ENCODE data around the gene TJP2. TPM values are rescaled to one million over a fixed set of nuclear protein-coding genes. Genes with fewer than 3 reads are reported as not detected.
"Not testable (repeated sequence)": the region's sequence is repeated elsewhere in the genome, so short reads cannot be mapped to it uniquely, and the experiment has no call there.

TJP2 gene
- total RNA-seq, 2 donors from 2014 or later: 46.2 to 51.6 TPM

DNA sequence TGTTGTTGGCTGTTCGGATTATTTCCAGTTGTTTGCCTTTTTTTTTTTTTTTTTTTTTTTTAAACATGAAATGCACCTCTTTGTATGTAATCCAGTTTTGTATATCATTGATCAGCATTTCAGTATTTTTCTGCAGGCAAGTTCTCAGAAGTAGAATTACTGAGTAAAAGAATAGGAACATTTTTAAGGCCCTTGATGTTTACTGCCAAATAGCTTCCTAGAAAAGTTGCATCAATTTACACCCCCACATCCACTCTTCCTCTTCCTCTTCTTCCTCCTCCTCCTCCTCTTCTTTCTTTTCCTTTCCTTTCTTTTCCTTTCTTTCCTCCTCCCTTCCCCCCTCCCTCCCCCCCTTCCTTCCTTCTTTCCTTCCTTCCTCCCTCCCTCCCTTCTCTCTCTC lies 81.5 kb downstream of the TJP2 start:
- DNase-seq (no peak), ATAC-seq (no peak)
- intact Hi-C loops (cut with DNase I): no loop called here

DNA sequence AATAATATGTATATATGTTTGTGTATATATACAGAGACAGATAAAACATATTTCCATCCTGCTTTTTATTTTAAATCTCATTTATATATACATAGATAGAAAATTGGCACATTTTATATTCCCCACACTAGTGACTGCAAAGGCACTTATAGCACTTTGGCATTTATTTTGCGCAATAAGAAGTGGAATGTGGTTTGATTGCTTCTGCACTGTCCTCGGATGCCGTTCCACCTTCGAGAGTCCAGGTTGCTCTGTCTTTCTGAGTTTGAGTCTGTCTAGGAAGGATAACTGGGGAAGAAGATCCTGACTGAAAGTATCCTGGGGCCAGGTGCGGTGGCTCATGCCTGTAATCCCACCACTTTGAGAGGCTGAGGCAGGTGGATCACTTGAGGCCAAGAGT lies 84.5 kb downstream of the TJP2 start:
- intact Hi-C loops (cut with DNase I): no loop called here
- DNase-seq (no peak), ATAC-seq (no peak)

DNA sequence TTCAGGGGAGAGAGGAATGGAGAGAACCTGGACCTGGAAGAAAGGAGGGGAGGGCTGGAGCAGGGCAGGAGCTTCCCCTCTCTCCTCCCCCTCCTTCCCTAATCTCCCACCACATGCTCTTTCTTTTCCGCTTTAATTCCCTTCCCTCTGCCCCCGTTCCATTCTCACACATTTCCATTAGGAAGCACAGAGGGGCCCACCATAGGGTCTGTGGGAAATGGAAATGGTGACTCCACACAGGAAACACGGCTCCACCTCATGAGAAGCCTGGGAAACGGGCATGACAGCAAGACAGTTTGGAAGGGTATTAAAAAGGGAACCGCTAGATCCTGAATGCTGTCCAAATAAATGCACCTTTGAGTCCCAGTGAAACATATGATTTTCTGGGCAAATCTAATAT lies 86.1 kb downstream of the TJP2 start:
- DNase-seq (no peak), ATAC-seq (no peak)
- intact Hi-C loops (cut with DNase I): no loop called here

DNA sequence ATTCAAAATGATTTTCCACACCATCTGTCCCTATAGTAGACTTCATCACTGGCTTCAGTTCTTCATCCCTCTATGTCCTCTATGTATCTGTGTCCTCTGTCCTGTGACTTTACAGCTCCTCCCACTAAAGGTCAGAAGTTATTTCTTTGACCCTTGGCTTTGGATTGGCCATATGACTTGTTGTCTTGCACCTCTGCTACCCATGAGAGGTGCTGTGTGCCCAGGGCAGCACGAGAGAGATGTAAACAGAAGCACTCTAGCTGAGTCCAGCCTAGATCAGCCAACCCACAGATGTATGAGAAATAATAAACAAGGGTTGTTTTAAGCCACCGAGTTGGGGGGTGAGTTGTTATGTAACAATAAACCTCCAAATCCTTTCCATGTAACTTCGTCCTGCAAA lies 87.6 kb downstream of the TJP2 start:
- intact Hi-C loops (cut with DNase I): no loop called here
- DNase-seq: no peak
- ATAC-seq: no peak

- intact Hi-C loops (cut with DNase I): no loop called here
- DNase-seq (no peak), ATAC-seq (no peak)
These were observed 90.4 kb downstream of the TJP2 start for GRCh38 chr9:69264526-69264925.

DNA sequence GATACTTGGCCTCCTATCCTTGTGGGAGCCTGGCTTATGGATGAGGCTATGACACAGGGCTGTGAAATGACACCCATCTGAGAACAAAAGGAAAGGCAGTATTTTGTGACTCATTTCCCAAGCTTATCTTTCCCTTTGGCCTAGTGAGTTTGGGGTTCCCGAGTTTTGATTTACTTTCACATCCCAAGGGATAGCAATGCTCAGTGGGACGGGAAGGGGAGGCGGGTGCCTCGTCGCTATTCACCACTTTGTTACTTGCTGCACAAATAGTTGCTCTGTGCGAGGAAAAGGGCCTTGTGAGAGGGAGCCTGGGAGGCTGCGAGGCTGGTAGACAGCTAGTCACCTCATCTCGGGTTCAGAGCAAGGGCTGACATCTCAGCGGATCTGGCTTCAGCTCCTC lies 91.8 kb downstream of the TJP2 start:
- intact Hi-C loops (cut with DNase I): no loop called here
- ATAC-seq: no peak
- no peak for DNase-seq

DNA sequence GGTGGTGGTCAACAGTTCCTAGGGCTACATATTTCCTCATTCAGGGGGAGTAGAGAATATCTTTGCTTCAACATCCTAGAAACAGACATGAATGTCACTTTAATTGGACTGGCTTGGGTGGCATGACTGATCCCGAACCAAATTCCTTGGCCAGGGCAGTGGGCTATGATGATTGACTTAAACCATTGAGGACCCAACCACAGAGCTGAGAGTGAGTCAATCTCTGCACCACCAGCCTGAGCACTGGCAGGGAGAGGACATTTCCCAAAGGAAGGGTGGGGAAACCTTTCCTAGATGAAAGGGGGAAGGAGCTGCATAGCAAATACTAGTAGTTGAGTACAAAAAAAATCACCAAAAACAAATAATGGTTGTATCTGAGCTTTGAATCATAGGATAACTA lies 98.1 kb downstream of the TJP2 start:
- ATAC-seq: no peak
- intact Hi-C loops (cut with DNase I): loop anchor here in 1 of 2 donors (10.0 kb wide), 1 partner anchor 53 kb away; the partner anchor contains the start of gene ENTREP1
- no peak for DNase-seq

DNA sequence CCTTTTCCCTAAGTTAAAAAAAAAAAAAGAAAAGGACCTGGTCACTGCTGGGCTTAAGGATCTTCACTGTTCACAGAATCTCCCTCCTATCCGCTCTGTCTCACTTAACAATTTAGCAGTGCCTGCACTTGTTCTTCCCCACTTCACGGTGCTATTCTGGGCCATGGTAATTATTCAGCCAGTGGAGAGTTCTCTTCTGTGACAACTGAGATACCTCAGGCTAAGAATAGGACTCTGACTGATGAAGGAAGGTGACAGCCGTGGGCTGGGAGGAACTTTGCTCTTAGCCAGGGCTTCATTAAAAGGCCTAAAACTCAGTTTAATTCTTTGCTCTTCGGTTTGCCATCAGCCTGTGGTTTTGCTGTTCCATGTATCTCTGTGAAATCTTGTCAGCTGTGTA lies 99.1 kb downstream of the TJP2 start:
- intact Hi-C loops (cut with DNase I): loop anchor here in 1 of 2 donors (10.0 kb wide), 1 partner anchor 52 kb away; the partner anchor contains the start of gene ENTREP1
- DNase-seq (no peak), ATAC-seq (peak; percentile 91 to 97)

GRCh38 chr9:69276775-69277174 lies 102.7 kb downstream of the TJP2 start:
- no peak for DNase-seq
- peak; percentile 22 to 63 for ATAC-seq
- intact Hi-C loops (cut with DNase I): loop anchor here in 1 of 2 donors (10.0 kb wide), 1 partner anchor 48 kb away; the partner anchor contains the start of gene ENTREP1

- ATAC-seq (no peak), DNase-seq (no peak)
- intact Hi-C loops (cut with DNase I): loop anchor here in 1 of 2 donors (10.0 kb wide), 1 partner anchor 46 kb away; the partner anchor contains the start of gene ENTREP1
These were observed 105.1 kb downstream of the TJP2 start for GRCh38 chr9:69279084-69279731.

DNA sequence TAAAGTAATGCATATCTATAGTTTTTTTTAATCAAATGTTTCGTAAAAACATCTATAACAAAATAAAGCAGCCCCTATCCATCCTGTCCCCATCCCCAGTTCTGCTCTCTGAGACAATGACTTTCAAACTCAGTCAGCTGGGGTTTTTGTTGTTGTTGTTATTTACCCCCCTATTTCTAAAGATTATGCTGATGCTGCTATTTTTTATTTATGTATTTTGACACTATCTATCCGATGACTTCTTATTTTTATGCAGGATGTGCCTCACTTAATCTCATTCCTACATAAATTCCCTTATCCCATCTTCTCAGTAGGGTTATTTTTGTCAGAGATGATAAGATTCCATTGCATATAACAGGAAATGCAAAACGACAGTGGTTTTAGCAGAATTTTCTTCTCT lies 105.7 kb downstream of the TJP2 start:
- DNase-seq (no peak), ATAC-seq (no peak)
- intact Hi-C loops (cut with DNase I): loop anchor here in 1 of 2 donors (10.0 kb wide), 1 partner anchor 45 kb away; the partner anchor contains the start of gene ENTREP1

DNA sequence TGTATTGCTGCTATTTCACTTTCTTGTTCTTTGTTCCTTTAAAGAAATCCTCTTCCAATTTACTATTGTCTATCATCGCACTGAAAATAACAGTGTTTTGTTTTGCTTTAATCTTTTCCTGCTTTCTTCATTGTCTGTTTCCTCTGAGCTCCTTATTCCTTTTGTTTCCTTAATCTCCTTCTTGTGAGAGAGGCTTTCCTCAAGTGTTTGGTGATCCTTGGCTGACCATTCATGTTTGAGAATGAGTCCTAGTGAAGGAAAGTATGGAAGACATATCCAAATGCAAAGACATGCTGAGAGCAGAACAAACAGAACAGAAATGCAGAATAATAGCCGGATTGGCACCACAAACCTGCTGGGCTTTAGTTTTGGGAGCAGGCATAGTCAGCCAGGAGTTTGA lies 108.9 kb downstream of the TJP2 start:
- ATAC-seq (no peak), DNase-seq (no peak)
- intact Hi-C loops (cut with DNase I): no loop called here

DNA sequence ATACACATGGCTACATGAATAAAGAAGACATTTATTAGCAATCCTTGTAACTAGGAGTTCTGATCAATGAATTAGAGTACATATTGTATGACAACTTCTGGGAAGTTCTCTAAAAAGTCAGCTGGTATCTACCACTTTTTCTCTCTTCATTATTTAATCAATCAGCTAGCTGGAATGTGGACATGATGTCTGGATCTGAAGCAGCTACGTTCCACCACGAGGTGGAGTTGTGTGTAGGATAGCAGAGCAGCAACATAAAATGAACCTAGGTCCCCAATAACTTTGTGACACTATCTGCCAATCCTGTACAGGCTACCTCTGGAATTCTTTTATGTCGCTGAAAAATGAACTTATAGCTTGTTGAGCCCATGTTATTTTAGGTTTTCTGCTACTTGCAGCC lies 118.0 kb downstream of the TJP2 start:
- DNase-seq (no peak), ATAC-seq (no peak)
- intact Hi-C loops (cut with DNase I): no loop called here

GRCh38 chr9:69293156-69293555 lies 119.1 kb downstream of the TJP2 start:
- DNase-seq (no peak), ATAC-seq (no peak)
- intact Hi-C loops (cut with DNase I): no loop called here

- peak; percentile 85 to 86 for ATAC-seq
- DNase-seq: peak; percentile 39
- intact Hi-C loops (cut with DNase I): no loop called here
These were observed 121.9 kb downstream of the TJP2 start for GRCh38 chr9:69295872-69296552.

DNA sequence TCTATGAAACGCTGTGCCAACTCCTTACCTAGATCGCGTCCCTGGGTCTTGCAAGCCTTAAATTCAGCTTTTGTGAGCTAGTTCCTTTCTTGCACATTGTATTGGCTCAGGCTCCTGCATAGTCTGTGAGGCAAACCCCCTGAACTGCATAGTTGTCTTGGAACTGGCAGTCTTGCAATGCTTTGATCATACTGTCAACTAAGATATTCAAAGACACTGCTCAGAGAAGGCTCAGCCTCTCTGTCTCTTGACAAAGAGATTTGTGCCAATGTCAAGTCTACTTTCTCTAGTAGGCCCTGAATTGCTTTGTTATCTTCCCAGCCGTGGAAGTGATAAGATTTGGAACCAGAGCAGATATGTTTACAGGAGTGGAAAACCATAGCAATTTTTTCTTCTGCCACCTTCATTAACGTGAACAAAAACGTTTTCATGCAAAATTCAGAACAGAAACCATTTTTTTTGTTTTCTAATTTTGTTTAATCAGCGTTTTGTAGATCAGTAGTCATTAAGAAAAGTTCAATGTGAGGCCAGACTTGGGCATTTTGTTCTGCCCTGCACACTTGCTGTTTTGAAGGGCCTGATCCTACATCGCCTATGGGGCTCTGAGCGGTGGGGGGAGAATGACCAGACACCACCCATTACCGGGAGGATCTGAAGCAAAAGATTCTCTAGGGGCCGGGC lies 123.4 kb downstream of the TJP2 start:
- intact Hi-C loops (cut with DNase I): no loop called here
- DNase-seq (no peak), ATAC-seq (peak; percentile 21 to 53)

DNA sequence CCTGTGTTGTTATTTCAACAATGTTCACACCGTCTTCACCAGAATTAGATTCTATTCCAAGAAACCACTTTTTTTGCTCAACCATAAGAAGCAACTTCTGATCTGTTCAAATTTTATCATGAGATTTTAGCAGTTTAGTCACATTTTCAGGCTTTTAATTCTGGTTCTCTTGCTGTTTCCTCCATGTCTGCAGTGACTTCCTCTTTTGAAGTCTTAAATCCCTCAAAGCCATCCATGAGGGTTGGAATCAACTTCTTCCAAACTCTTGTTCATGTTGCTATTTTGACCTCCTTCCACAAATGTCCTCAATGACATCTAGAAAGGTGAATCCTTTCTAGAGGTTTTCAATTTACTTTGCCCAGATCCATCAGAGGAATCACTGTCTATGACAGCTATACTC lies 125.2 kb downstream of the TJP2 start:
- intact Hi-C loops (cut with DNase I): no loop called here
- DNase-seq (no peak), ATAC-seq (no peak)

GRCh38 chr9:69299826-69300225 lies 125.7 kb downstream of the TJP2 start:
- no peak for DNase-seq
- no peak for ATAC-seq
- intact Hi-C loops (cut with DNase I): no loop called here

- no peak for ATAC-seq
- no peak for DNase-seq
- intact Hi-C loops (cut with DNase I): no loop called here
These were observed 129.3 kb downstream of the TJP2 start for GRCh38 chr9:69303331-69303730.

GRCh38 chr9:69306895-69307445 lies 132.9 kb downstream of the TJP2 start:
- DNase-seq; ATAC-seq; intact Hi-C loops (cut with DNase I): not testable (repeated sequence)
